ENCODE measurements around the gene KLK3.
A peak's percentile ranks its signal among the peaks of the same experiment; 100 is the strongest.

KLK3 gene

GRCh38 chr19:50844296-50844935 lies 10.3 kb upstream of the KLK3 start:
- Histone ChIP-seq H3K18ac (ENCODE audit: low read length) (no peak overlapping the region), H2BK120ac (ENCODE audit: low read depth, low read length) (no peak overlapping the region), H3K4me2 (ENCODE audit: insufficient read depth, low read length, poor library complexity, severe bottlenecking) (no peak overlapping the region), H2AFZ (ENCODE audit: low read length) (no peak overlapping the region), H3K4me1 (ENCODE audit: control insufficient read depth in 2 of 2, insufficient read depth in 1 of 2, low read depth in 1 of 2, low read length in 2 of 2) (no peaks in the 10 kb centered on the region), H3K27me3 (ENCODE audit: control insufficient read depth in 3 of 3, insufficient read depth in 3 of 3, low read depth in 1 of 3, low read length in 3 of 3) (peaks cover 0 to 4% (median 0%) of the 10 kb centered on the region in 3 experiments), H3K23ac (ENCODE audit: low read depth, low read length, poor library complexity) (no peak overlapping the region), H2BK15ac (ENCODE audit: low read length) (no peak overlapping the region), H3K4me3 (ENCODE audit: low read length in 2 of 2) (peak overlapping the region in 1 of 2 donors; percentile 11), H3K9ac (ENCODE audit: low read depth, low read length, poor library complexity) (no peak overlapping the region), H3K27ac (replicated peaks; ENCODE audit: low read length) (no peak overlapping the region), H4K91ac (ENCODE audit: low read depth, low read length, poor library complexity) (no peak overlapping the region), H4K8ac (ENCODE audit: low read depth, low read length) (no peak overlapping the region), H3K14ac (ENCODE audit: low read length) (no peak overlapping the region), H3K79me1 (ENCODE audit: low read depth, low read length) (no peaks in the 10 kb centered on the region), H2AK5ac (ENCODE audit: low read depth, low read length) (no peak overlapping the region), H2BK12ac (ENCODE audit: low read length) (no peak overlapping the region), H3K9me3 (replicated peaks in 1 of 2; ENCODE audit: control insufficient read depth in 2 of 2, insufficient read depth in 1 of 2, low read depth in 1 of 2, low read length in 2 of 2) (peaks cover 0 to 2% of the 10 kb centered on the region in 2 donors), H2BK5ac (ENCODE audit: low read length) (no peak overlapping the region), H3K36me3 (replicated peaks in 1 of 2; ENCODE audit: control insufficient read depth in 2 of 2, insufficient read depth in 2 of 2, low read length in 2 of 2) (no peaks in the 10 kb centered on the region), H3K4ac (ENCODE audit: low read length) (no peak overlapping the region)
- no peak for DNase-seq (ENCODE audit: low spot score)
- WGBS, 2 donors (ENCODE audit: extremely low coverage in 2 of 2, insufficient read length in 2 of 2, insufficient replicate concordance in 1 of 2), result no CpG with 5 or more reads among the region's 8 CpGs

GRCh38 chr19:50850738-50851137 lies 4.0 kb upstream of the KLK3 start:
- no peak overlapping the region for H2BK5ac ChIP-seq (ENCODE audit: low read length)
- no peaks in the 10 kb centered on the region for H3K9me3 ChIP-seq (replicated peaks in 1 of 2; ENCODE audit: control insufficient read depth in 2 of 2, insufficient read depth in 1 of 2, low read depth in 1 of 2, low read length in 2 of 2)
- no peak overlapping the region for H2AK5ac ChIP-seq (ENCODE audit: low read depth, low read length)
- H3K27me3 ChIP-seq (ENCODE audit: control insufficient read depth in 3 of 3, insufficient read depth in 3 of 3, low read depth in 1 of 3, low read length in 3 of 3), result peaks cover 0 to 22% (median 0%) of the 10 kb centered on the region in 3 experiments
- H3K4ac ChIP-seq (ENCODE audit: low read length), result no peak overlapping the region
- H3K4me2 ChIP-seq (ENCODE audit: insufficient read depth, low read length, poor library complexity, severe bottlenecking), result no peak overlapping the region
- no peaks in the 10 kb centered on the region for H3K36me3 ChIP-seq (replicated peaks in 1 of 2; ENCODE audit: control insufficient read depth in 2 of 2, insufficient read depth in 2 of 2, low read length in 2 of 2)
- H2BK15ac ChIP-seq (ENCODE audit: low read length), result no peak overlapping the region
- H2BK120ac ChIP-seq (ENCODE audit: low read depth, low read length), result no peak overlapping the region
- H3K23ac ChIP-seq (ENCODE audit: low read depth, low read length, poor library complexity), result no peak overlapping the region
- no peak overlapping the region for H3K14ac ChIP-seq (ENCODE audit: low read length)
- no peak overlapping the region for H3K9ac ChIP-seq (ENCODE audit: low read depth, low read length, poor library complexity)
- no peak overlapping the region for H4K91ac ChIP-seq (ENCODE audit: low read depth, low read length, poor library complexity)
- no peak overlapping the region for H4K8ac ChIP-seq (ENCODE audit: low read depth, low read length)
- DNase-seq (ENCODE audit: low spot score), result no peak
- H3K18ac ChIP-seq (ENCODE audit: low read length), result no peak overlapping the region
- H3K4me1 ChIP-seq (ENCODE audit: control insufficient read depth in 2 of 2, insufficient read depth in 1 of 2, low read depth in 1 of 2, low read length in 2 of 2), result no peaks in the 10 kb centered on the region
- H3K4me3 ChIP-seq (ENCODE audit: low read length in 2 of 2), result no peak overlapping the region
- H3K27ac ChIP-seq (replicated peaks; ENCODE audit: low read length), result no peak overlapping the region
- no CpG with 5 or more reads among the region's 3 CpGs for WGBS, 2 donors (ENCODE audit: extremely low coverage in 2 of 2, insufficient read length in 2 of 2, insufficient replicate concordance in 1 of 2)
- H2BK12ac ChIP-seq (ENCODE audit: low read length), result no peak overlapping the region
- no peak overlapping the region for H2AFZ ChIP-seq (ENCODE audit: low read length)
- no peaks in the 10 kb centered on the region for H3K79me1 ChIP-seq (ENCODE audit: low read depth, low read length)

GRCh38 chr19:50851620-50852019 lies 3.1 kb upstream of the KLK3 start:
- no peak overlapping the region for H3K23ac ChIP-seq (ENCODE audit: low read depth, low read length, poor library complexity)
- no peak overlapping the region for H2BK12ac ChIP-seq (ENCODE audit: low read length)
- no CpG with 5 or more reads among the region's 4 CpGs for WGBS, 2 donors (ENCODE audit: extremely low coverage in 2 of 2, insufficient read length in 2 of 2, insufficient replicate concordance in 1 of 2)
- H2BK120ac ChIP-seq (ENCODE audit: low read depth, low read length), result no peak overlapping the region
- H3K9me3 ChIP-seq (replicated peaks in 1 of 2; ENCODE audit: control insufficient read depth in 2 of 2, insufficient read depth in 1 of 2, low read depth in 1 of 2, low read length in 2 of 2), result no peaks in the 10 kb centered on the region
- no peak overlapping the region for H3K4ac ChIP-seq (ENCODE audit: low read length)
- no peak for DNase-seq (ENCODE audit: low spot score)
- H3K4me1 ChIP-seq (ENCODE audit: control insufficient read depth in 2 of 2, insufficient read depth in 1 of 2, low read depth in 1 of 2, low read length in 2 of 2), result no peaks in the 10 kb centered on the region
- H3K27me3 ChIP-seq (ENCODE audit: control insufficient read depth in 3 of 3, insufficient read depth in 3 of 3, low read depth in 1 of 3, low read length in 3 of 3), result peaks cover 0 to 30% (median 0%) of the 10 kb centered on the region in 3 experiments
- no peak overlapping the region for H2BK15ac ChIP-seq (ENCODE audit: low read length)
- no peak overlapping the region for H3K27ac ChIP-seq (replicated peaks; ENCODE audit: low read length)
- H3K14ac ChIP-seq (ENCODE audit: low read length), result no peak overlapping the region
- no peak overlapping the region for H3K9ac ChIP-seq (ENCODE audit: low read depth, low read length, poor library complexity)
- H3K4me2 ChIP-seq (ENCODE audit: insufficient read depth, low read length, poor library complexity, severe bottlenecking), result no peak overlapping the region
- no peak overlapping the region for H2BK5ac ChIP-seq (ENCODE audit: low read length)
- H3K18ac ChIP-seq (ENCODE audit: low read length), result no peak overlapping the region
- H3K4me3 ChIP-seq (ENCODE audit: low read length in 2 of 2), result peak overlapping the region in 1 of 2 donors; percentile 30
- no peak overlapping the region for H2AK5ac ChIP-seq (ENCODE audit: low read depth, low read length)
- no peak overlapping the region for H4K8ac ChIP-seq (ENCODE audit: low read depth, low read length)
- no peak overlapping the region for H2AFZ ChIP-seq (ENCODE audit: low read length)
- no peaks in the 10 kb centered on the region for H3K36me3 ChIP-seq (replicated peaks in 1 of 2; ENCODE audit: control insufficient read depth in 2 of 2, insufficient read depth in 2 of 2, low read length in 2 of 2)
- H3K79me1 ChIP-seq (ENCODE audit: low read depth, low read length), result no peaks in the 10 kb centered on the region
- no peak overlapping the region for H4K91ac ChIP-seq (ENCODE audit: low read depth, low read length, poor library complexity)

GRCh38 chr19:50857366-50857765 lies 2.7 kb downstream of the KLK3 start:
- Histone ChIP-seq H3K4me3 (ENCODE audit: low read length in 2 of 2) (no peak overlapping the region), H3K23ac (ENCODE audit: low read depth, low read length, poor library complexity) (no peak overlapping the region), H2BK5ac (ENCODE audit: low read length) (no peak overlapping the region), H3K9ac (ENCODE audit: low read depth, low read length, poor library complexity) (no peak overlapping the region), H2BK15ac (ENCODE audit: low read length) (no peak overlapping the region), H3K27me3 (ENCODE audit: control insufficient read depth in 3 of 3, insufficient read depth in 3 of 3, low read depth in 1 of 3, low read length in 3 of 3) (peaks cover 0 to 62% (median 0%) of the 10 kb centered on the region in 3 experiments), H2BK120ac (ENCODE audit: low read depth, low read length) (no peak overlapping the region), H3K36me3 (replicated peaks in 1 of 2; ENCODE audit: control insufficient read depth in 2 of 2, insufficient read depth in 2 of 2, low read length in 2 of 2) (no peaks in the 10 kb centered on the region), H3K14ac (ENCODE audit: low read length) (no peak overlapping the region), H3K18ac (ENCODE audit: low read length) (no peak overlapping the region), H3K4me2 (ENCODE audit: insufficient read depth, low read length, poor library complexity, severe bottlenecking) (no peak overlapping the region), H3K27ac (replicated peaks; ENCODE audit: low read length) (no peak overlapping the region), H2AK5ac (ENCODE audit: low read depth, low read length) (no peak overlapping the region), H3K4ac (ENCODE audit: low read length) (no peak overlapping the region), H3K4me1 (ENCODE audit: control insufficient read depth in 2 of 2, insufficient read depth in 1 of 2, low read depth in 1 of 2, low read length in 2 of 2) (no peaks in the 10 kb centered on the region), H3K9me3 (replicated peaks in 1 of 2; ENCODE audit: control insufficient read depth in 2 of 2, insufficient read depth in 1 of 2, low read depth in 1 of 2, low read length in 2 of 2) (peaks cover 0 to 3% of the 10 kb centered on the region in 2 donors), H2AFZ (ENCODE audit: low read length) (no peak overlapping the region), H4K8ac (ENCODE audit: low read depth, low read length) (no peak overlapping the region), H4K91ac (ENCODE audit: low read depth, low read length, poor library complexity) (no peak overlapping the region), H2BK12ac (ENCODE audit: low read length) (no peak overlapping the region), H3K79me1 (ENCODE audit: low read depth, low read length) (no peaks in the 10 kb centered on the region)
- DNase-seq (ENCODE audit: low spot score), result no peak
- WGBS, 2 donors (ENCODE audit: extremely low coverage in 2 of 2, insufficient read length in 2 of 2, insufficient replicate concordance in 1 of 2), result no CpG with 5 or more reads among the region's 6 CpGs
